K562 (cell line): Measurements from ENCODE around the gene PA2G4. TPM values are rescaled to one million over a fixed set of nuclear protein-coding genes. Genes with fewer than 3 reads are reported as not detected.

ENCODE experiments used
- ATAC-seq: fragments of 200-7000 bp; cut with Tn5 transposase; 3 replicates; pipeline ENCODE4 v1.9.1; 2020; ENCODE audit warnings: moderate library complexity
- BruUV-seq: library from RNA; stranded (reverse); fragments of 400-500 nt; replicated peaks from 2 replicates; lab custom pipeline; 2021; lab: Mats Ljungman, UMichigan
- CTCF ChIA-PET: fragments of 300-600 bp; formaldehyde crosslinking; extraction: SDS; loops from one replicate; lab custom pipeline; 2021; ENCODE audit warnings: low intra/inter-chr PET ratio; lab: Yijun Ruan, JAX
- POLR2A ChIA-PET: fragments of 300-600, 350-650 bp; sonication (Branson Sonifier 250); formaldehyde crosslinking; extraction: SDS; loops from one replicate; lab custom pipeline; 2021; ENCODE audit warnings: antibody characterized with exemption, inconsistent platforms; lab: Yijun Ruan, JAX
- DNase-seq, 4 experiments: peaks; one replicate each; pipeline versions ENCODE4 v3.0.0 to v3.0.0-alpha.2; 2011 to 2018; ENCODE audit warnings: low spot score in 3 of 4, mixed read lengths in 3 of 4; ENCODE audit errors: extremely low read depth in 1 of 4
- FAIRE-seq: peaks from 2 replicates; lab custom pipeline; 2011; peaks lifted over from hg19 to GRCh38; lab: Jason Lieb, UNC
- H2AFZ ChIP-seq: 2 replicates; pipeline ENCODE4 v1.6.0; 2011; ENCODE audit warnings: low read depth, low read length, control low read depth, inconsistent platforms
- H3K27ac ChIP-seq: fragments of 200-600 bp; 3 replicates; pipeline ENCODE4 v1.8.0; 2011; ENCODE audit warnings: low read depth, mild to moderate bottlenecking, control low read depth, inconsistent platforms, low read length, moderate library complexity, mixed read lengths; ENCODE audit errors: extremely low read depth
- H3K27me3 ChIP-seq, 2 experiments: fragments of 300-600 bp in 1 of 2; 2 replicates in 1 of 2; 3 replicates in 1 of 2; pipeline versions ENCODE4 v1.6.0 to v1.8.0; 2011; ENCODE audit warnings: inconsistent platforms in 2 of 2, low read length in 2 of 2, mild to moderate bottlenecking in 1 of 2, mixed read lengths in 1 of 2, moderate library complexity in 1 of 2; ENCODE audit not compliant: control insufficient read depth in 2 of 2, insufficient read depth in 2 of 2
- H3K36me3 ChIP-seq: fragments of 300-600 bp; 3 replicates; pipeline ENCODE4 v1.8.0; 2011; ENCODE audit warnings: mild to moderate bottlenecking, low read length, inconsistent platforms; ENCODE audit not compliant: control insufficient read depth, insufficient read depth
- H3K4me1 ChIP-seq, 2 experiments: fragments of 200-600 bp in 1 of 2; replicated peaks in 1 of 2; 2 replicates in 1 of 2; 3 replicates in 1 of 2; pipeline versions ENCODE4 v1.5.1 to v1.8.0; 2011; ENCODE audit warnings: inconsistent platforms in 2 of 2, low read length in 2 of 2, mild to moderate bottlenecking in 1 of 2, mixed read lengths in 1 of 2, moderate library complexity in 1 of 2; ENCODE audit not compliant: control insufficient read depth in 2 of 2, insufficient read depth in 2 of 2
- H3K4me2 ChIP-seq: 2 replicates; pipeline ENCODE4 v1.6.1; 2011; ENCODE audit warnings: low read length, control low read depth, inconsistent platforms, mixed read lengths; ENCODE audit not compliant: insufficient read depth
- H3K4me3 ChIP-seq: fragments of 200-600 bp; sonication (generic), shearing (Covaris generic); 2 replicates; pipeline ENCODE4 v1.5.1; 2016; ENCODE audit warnings: control low read depth, inconsistent platforms
- H3K79me2 ChIP-seq: fragments of 200-600 bp; 3 replicates; pipeline ENCODE4 v1.8.0; 2011; ENCODE audit warnings: low read length, inconsistent platforms; ENCODE audit not compliant: control insufficient read depth, insufficient read depth
- H3K9ac ChIP-seq, 2 experiments: 2 replicates each; pipeline versions ENCODE4 v1.6.0 to v1.6.1; 2011; ENCODE audit warnings: low read depth in 2 of 2, low read length in 2 of 2, control low read depth in 1 of 2, inconsistent platforms in 1 of 2, mild to moderate bottlenecking in 1 of 2, mixed read lengths in 1 of 2; ENCODE audit not compliant: insufficient read depth in 1 of 2
- H3K9me1 ChIP-seq: one replicate; pipeline ENCODE4 v1.6.0; 2011; ENCODE audit warnings: inconsistent platforms, mild to moderate bottlenecking, low read length, moderate library complexity; ENCODE audit not compliant: control insufficient read depth, insufficient read depth
- H3K9me3 ChIP-seq: replicated peaks from 2 replicates; pipeline ENCODE4 v1.5.1; 2011; ENCODE audit warnings: low read depth, low read length, inconsistent platforms; ENCODE audit not compliant: control insufficient read depth, insufficient read depth
- H4K20me1 ChIP-seq: replicated peaks from 2 replicates; pipeline ENCODE4 v1.6.1; 2011; ENCODE audit warnings: low read length, inconsistent platforms, mixed read lengths; ENCODE audit not compliant: control insufficient read depth, insufficient read depth
- DPF2 ChIP-seq: fragments of 450-650 bp; IDR thresholded peaks from 2 replicates; pipeline ENCODE4 v1.6.1; 2016
- HMBOX1 ChIP-seq: sonication (generic); IDR thresholded peaks from 2 replicates; pipeline ENCODE4 v1.6.1; 2016
- KDM2B ChIP-seq: fragments of 250-450 bp; sonication (Bioruptor Pico); IDR thresholded peaks from 2 replicates; pipeline ENCODE4 v1.8.0; 2021; ENCODE audit warnings: mild to moderate bottlenecking, moderate library complexity
- PHF20 ChIP-seq: fragments of 450-650 bp; IDR thresholded peaks from 2 replicates; pipeline ENCODE4 v1.6.1; 2018; ENCODE audit not compliant: partially characterized antibody
- PKNOX1 ChIP-seq: fragments of 450-650 bp; IDR thresholded peaks from 2 replicates; pipeline ENCODE4 v1.6.1; 2016
- RFX1 ChIP-seq: fragments of 450-650 bp; IDR thresholded peaks from 2 replicates; pipeline ENCODE4 v1.6.1; 2016; ENCODE audit warnings: mild to moderate bottlenecking, moderate library complexity
- SIN3A ChIP-seq, 2 experiments: fragments of 150-350 bp in 1 of 2; IDR thresholded peaks; 2 replicates each; pipeline ENCODE4 v1.6.1; 2011 to 2016; ENCODE audit warnings: borderline replicate concordance in 2 of 2, low read depth in 2 of 2, low read length in 2 of 2, mild to moderate bottlenecking in 2 of 2, moderate library complexity in 2 of 2; ENCODE audit not compliant: control insufficient read depth in 1 of 2
- SMAD1 ChIP-seq: fragments of 150-350 bp; IDR thresholded peaks from 2 replicates; pipeline ENCODE4 v1.6.1; 2014; ENCODE audit warnings: low read length, low read depth; ENCODE audit not compliant: partially characterized antibody
- SRSF3 ChIP-seq: fragments of 200-400 bp; formaldehyde crosslinking; IDR thresholded peaks from 2 replicates; pipeline ENCODE4 v1.6.1; 2016; ENCODE audit warnings: mild to moderate bottlenecking, low read length, moderate library complexity; ENCODE audit not compliant: insufficient read depth
- TAF15 ChIP-seq: fragments of 200-400 bp; formaldehyde crosslinking; IDR thresholded peaks from 2 replicates; pipeline ENCODE4 v1.6.1; 2017; ENCODE audit warnings: mild to moderate bottlenecking, low read depth, low read length, moderate library complexity
- ZFP36 ChIP-seq: fragments of 150-350 bp; IDR thresholded peaks from 2 replicates; pipeline ENCODE4 v1.6.1; 2018; ENCODE audit warnings: low read length, low read depth; ENCODE audit not compliant: partially characterized antibody
- ZNF12 ChIP-seq: sonication (generic); formaldehyde crosslinking; IDR thresholded peaks from 2 replicates; pipeline ENCODE4 v1.4.0; 2020; ENCODE audit warnings: mild to moderate bottlenecking, missing genetic modification reagents
- ZNF134 ChIP-seq: fragments of 250-450 bp; sonication (Bioruptor Pico); conservative IDR thresholded peaks from 2 replicates; pipeline ENCODE4 v1.4.0; 2020
- ZNF511 ChIP-seq: sonication (generic); formaldehyde crosslinking; IDR thresholded peaks from 2 replicates; pipeline ENCODE4 v1.8.0; 2022; ENCODE audit warnings: mild to moderate bottlenecking, missing genetic modification reagents
- ZNF639 ChIP-seq, 2 experiments: fragments of 200-800 bp in 1 of 2; sonication (Bioruptor generic) in 1 of 2; sonication (generic) in 1 of 2; formaldehyde crosslinking in 1 of 2; IDR thresholded peaks in 1 of 2; conservative IDR thresholded peaks in 1 of 2; 2 replicates each; pipeline versions ENCODE4 v1.5.0 to v1.6.1; 2016 to 2020; ENCODE audit warnings: missing compliant biosample characterization in 1 of 2, missing genetic modification characterization in 1 of 2, missing genetic modification reagents in 1 of 2
- ZNF644 ChIP-seq: fragments of 200-800 bp; sonication (Bioruptor generic); IDR thresholded peaks from 2 replicates; pipeline ENCODE4 v1.6.1; 2016; ENCODE audit warnings: low read depth, missing genetic modification characterization, missing compliant biosample characterization
- WGBS: fragments of 100-300 bp; shearing (Covaris generic); methylation state at CpG from one replicate; pipeline ENCODE4 v1.1.6; 2016; ENCODE audit warnings: low coverage, mixed read lengths; ENCODE audit not compliant: insufficient coverage; ENCODE audit errors: missing lambda C conversion rate; 5-methylcytosine and 5-hydroxymethylcytosine counted together
- in situ Hi-C: fragments of 300-500 bp; cut with MboI; formaldehyde crosslinking; loops from 4 replicates; pipeline ENCODE4 v1.15.0; 2018; ENCODE audit warnings: inconsistent platforms, mixed read lengths
- intact Hi-C: fragments of 100-400 bp; cut with micrococcal nuclease; formaldehyde crosslinking; loops from 2 replicates; pipeline ENCODE4 v1.14.2; 2022
- polyA plus RNA-seq, 8 experiments: library from polyadenylated mRNA; depleted of rRNA in 4 of 8; stranded (reverse) in 5 of 8; unstranded in 3 of 8; fragments of >200 nt; fragmentation: Nextera tagmentation in 2 of 8; fragmentation: Illumina TruSeq in 1 of 8; extraction: Ambion mirVana in 2 of 8; extraction: Trizol in 1 of 8; gene quantifications; 2 replicates each; pipeline versions ENCODE4 v1.2.1 to v1.2.3, GENCODE V29; 2011 to 2014; ENCODE audit warnings: inconsistent platforms in 1 of 8, missing spikeins in 1 of 8
- total RNA-seq, 7 experiments: library from RNA; depleted of rRNA in 6 of 7; stranded (reverse); fragments of >200 nt in 6 of 7; fragmentation: Illumina TruSeq in 2 of 7; extraction: Trizol in 2 of 7; gene quantifications; 2 replicates each; pipeline versions ENCODE4 v1.2.1 to v1.2.3, GENCODE V29; 2011 to 2021; ENCODE audit warnings: low replicate concordance in 1 of 7

The PA2G4 gene
- total and polyA plus RNA-seq, 9 of the 15 experiments (the other 6 are each of a cell fraction or from before 2014, with no cell fraction given), result 230 to 925 (median 638) TPM

- FAIRE-seq, result peak; percentile 70
- Histone ChIP-seq H3K27ac (peak overlapping the region; percentile 98), H3K79me2 (peaks cover 40% of the 10 kb centered on the region), H4K20me1 (peaks cover 34% of the 10 kb centered on the region; the same call in 1 of the 2 replicates), H3K36me3 (peaks cover 64% of the 10 kb centered on the region), H3K4me2 (peak overlapping the region; percentile 80), H3K9me1 (peaks cover 3% of the 10 kb centered on the region), H3K4me3 (peak overlapping the region; percentile 90), H3K27me3 (no peaks in the 10 kb centered on the region), H3K4me1 (peaks cover 33 to 46% of the 10 kb centered on the region in 2 experiments; a peak in 4 of 5 replicates), H3K9me3 (no peaks in the 10 kb centered on the region), H3K9ac (peak overlapping the region; percentile 93 to 98), H2AFZ (no peak overlapping the region)
- 1% methylated on average over 6 of the region's 6 CpGs for WGBS
- in situ Hi-C loops (no loop called here), intact Hi-C loops (loop anchor here (1.0 to 5.0 kb wide), 2 partner anchors 32 to 42 kb away; partner anchors contain the start of genes RPL41 and ZC3H10)
- peak; percentile 23 for ATAC-seq
- peak in 2 of 4 experiments; percentile 47 to 73 for DNase-seq
- POLR2A ChIA-PET, result interaction anchor here (0.6 to 8.9 kb wide), 17 partner anchors 8 to 162 kb away, joined by 3 to 124 read pairs (median 6); partner anchors contain the start of genes ERBB3, ESYT1, RNF41 and RPL41
- no TSS peak for BruUV-seq
- CTCF ChIA-PET, result interaction anchor here (0.7 to 2.6 kb wide), 2 partner anchors 33 to 43 kb away, joined by 3 to 7 read pairs; no protein-coding TSS in a partner anchor
- TF ChIP-seq ZNF511 (CRISPR knock-in tag) (no peak), SMAD1 (peak; percentile 11), PKNOX1 (peak; percentile 85), ZNF639 (CRISPR knock-in tag; conservative IDR thresholded peaks at IDR 0.05 in 1 of 2, IDR thresholded peaks at IDR 0.05 in 1 of 2) (no peak), DPF2 (no peak), SIN3A (IDR thresholded peaks at IDR 0.05; ENCODE audit: borderline replicate concordance in 2 of 2, control insufficient read depth in 1 of 2, low read depth in 2 of 2, low read length in 2 of 2) (peak in 1 of 2 experiments; percentile 5; a peak in 1 of 4 replicates), ZNF644 (tag) (0 out of 2 replicates have a peak, but pooled peaks have one; percentile 32), TAF15 (no peak), ZFP36 (no peak), ZNF134 (CRISPR knock-in tag) (no peak), PHF20 (no peak), ZNF12 (CRISPR knock-in tag) (no peak), KDM2B (CRISPR knock-in tag) (no peak), HMBOX1 (no peak), SRSF3 (no peak), RFX1 (no peak)
Measured at GRCh38 chr12:56158926-56159461, 54.6 kb downstream of the PA2G4 start.
